Measurements from ENCODE around the gene HASPIN.
A peak's percentile ranks its signal among the peaks of the same experiment; 100 is the strongest.
"Not testable (repeated sequence)": the region's sequence is repeated elsewhere in the genome, so short reads cannot be mapped to it uniquely, and the experiment has no call there.

HASPIN gene

GRCh38 chr17:3704931-3705717, 18.6 kb upstream of the HASPIN start:
- TF ChIP-seq CTCF (IDR thresholded peaks at IDR 0.05; ENCODE audit: low read depth, low read length): no peak
- in situ Hi-C loops (cut with HindIII; ENCODE audit: low sequenced_read_pairs): no loop called here
- DNase-seq (ENCODE audit: low read depth, low spot score): no peak
- H3K4me3 ChIP-seq (ENCODE audit: low read depth, low read length): no peak overlapping the region

- in situ Hi-C loops (cut with HindIII; ENCODE audit: low sequenced_read_pairs); H3K4me3 ChIP-seq (ENCODE audit: low read depth, low read length); DNase-seq (ENCODE audit: low read depth, low spot score): not testable (repeated sequence)
These were observed 18.1 kb upstream of the HASPIN start for GRCh38 chr17:3705718-3705984.

GRCh38 chr17:3708366-3708765, 15.3 kb upstream of the HASPIN start:
- no peak for TF ChIP-seq CTCF (IDR thresholded peaks at IDR 0.05; ENCODE audit: low read depth, low read length)
- in situ Hi-C loops (cut with HindIII; ENCODE audit: low sequenced_read_pairs): no loop called here
- DNase-seq (ENCODE audit: low read depth, low spot score): no peak
- H3K4me3 ChIP-seq (ENCODE audit: low read depth, low read length): no peak overlapping the region

- in situ Hi-C loops (cut with HindIII; ENCODE audit: low sequenced_read_pairs): no loop called here
- no peak for TF ChIP-seq CTCF (IDR thresholded peaks at IDR 0.05; ENCODE audit: low read depth, low read length)
- no peak overlapping the region for H3K4me3 ChIP-seq (ENCODE audit: low read depth, low read length)
- DNase-seq (ENCODE audit: low read depth, low spot score): peak; percentile 45
These were observed 12.7 kb upstream of the HASPIN start for GRCh38 chr17:3710951-3711383.

GRCh38 chr17:3712811-3713463, 10.8 kb upstream of the HASPIN start:
- no peak for DNase-seq (ENCODE audit: low read depth, low spot score)
- no peak for TF ChIP-seq CTCF (IDR thresholded peaks at IDR 0.05; ENCODE audit: low read depth, low read length)
- no peak overlapping the region for H3K4me3 ChIP-seq (ENCODE audit: low read depth, low read length)
- in situ Hi-C loops (cut with HindIII; ENCODE audit: low sequenced_read_pairs): no loop called here

GRCh38 chr17:3715296-3715695, 8.4 kb upstream of the HASPIN start:
- no peak overlapping the region for H3K4me3 ChIP-seq (ENCODE audit: low read depth, low read length)
- in situ Hi-C loops (cut with HindIII; ENCODE audit: low sequenced_read_pairs): no loop called here
- TF ChIP-seq CTCF (IDR thresholded peaks at IDR 0.05; ENCODE audit: low read depth, low read length): no peak
- no peak for DNase-seq (ENCODE audit: low read depth, low spot score)

GRCh38 chr17:3718201-3718600, 5.5 kb upstream of the HASPIN start:
- in situ Hi-C loops (cut with HindIII; ENCODE audit: low sequenced_read_pairs): no loop called here
- no peak overlapping the region for H3K4me3 ChIP-seq (ENCODE audit: low read depth, low read length)
- TF ChIP-seq CTCF (IDR thresholded peaks at IDR 0.05; ENCODE audit: low read depth, low read length): no peak
- DNase-seq (ENCODE audit: low read depth, low spot score): no peak
